NB4 (cell line): Measurements from ENCODE around the gene UBXN1.

Experiments
- POLR2A ChIP-seq: IDR thresholded peaks from 2 replicates; pipeline ENCODE4 v1.6.1; 2011; ENCODE audit warnings: mild to moderate bottlenecking; ENCODE audit not compliant: insufficient read length; ENCODE audit errors: extremely low read depth
- TF ChIP-seq, protein P1 (sequence below): IDR thresholded peaks from one replicate; pipeline ENCODE4 v1.5.1; 2012; ENCODE audit warnings: low read depth, low read length

DNA sequence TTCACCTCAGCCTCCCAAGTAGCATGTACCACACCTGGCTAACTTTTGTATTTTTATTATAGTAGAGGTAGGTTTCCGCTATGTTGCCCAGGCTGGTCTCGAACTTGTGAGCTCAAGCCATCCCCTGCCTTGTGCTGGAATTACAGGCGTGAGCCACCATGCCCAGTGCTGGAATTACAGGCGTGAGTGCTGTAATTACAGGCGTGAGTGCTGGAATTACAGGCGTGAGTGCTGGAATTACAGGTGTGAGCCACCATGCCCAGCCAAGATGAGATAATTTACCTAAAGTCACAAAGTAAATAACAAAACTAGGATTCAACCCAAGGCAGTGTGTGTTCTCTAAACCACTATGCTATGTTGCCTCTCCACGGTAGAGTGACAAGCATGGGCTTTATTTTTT, 3.6 kb upstream of the UBXN1 start:
- TF ChIP-seq, protein P1, sequence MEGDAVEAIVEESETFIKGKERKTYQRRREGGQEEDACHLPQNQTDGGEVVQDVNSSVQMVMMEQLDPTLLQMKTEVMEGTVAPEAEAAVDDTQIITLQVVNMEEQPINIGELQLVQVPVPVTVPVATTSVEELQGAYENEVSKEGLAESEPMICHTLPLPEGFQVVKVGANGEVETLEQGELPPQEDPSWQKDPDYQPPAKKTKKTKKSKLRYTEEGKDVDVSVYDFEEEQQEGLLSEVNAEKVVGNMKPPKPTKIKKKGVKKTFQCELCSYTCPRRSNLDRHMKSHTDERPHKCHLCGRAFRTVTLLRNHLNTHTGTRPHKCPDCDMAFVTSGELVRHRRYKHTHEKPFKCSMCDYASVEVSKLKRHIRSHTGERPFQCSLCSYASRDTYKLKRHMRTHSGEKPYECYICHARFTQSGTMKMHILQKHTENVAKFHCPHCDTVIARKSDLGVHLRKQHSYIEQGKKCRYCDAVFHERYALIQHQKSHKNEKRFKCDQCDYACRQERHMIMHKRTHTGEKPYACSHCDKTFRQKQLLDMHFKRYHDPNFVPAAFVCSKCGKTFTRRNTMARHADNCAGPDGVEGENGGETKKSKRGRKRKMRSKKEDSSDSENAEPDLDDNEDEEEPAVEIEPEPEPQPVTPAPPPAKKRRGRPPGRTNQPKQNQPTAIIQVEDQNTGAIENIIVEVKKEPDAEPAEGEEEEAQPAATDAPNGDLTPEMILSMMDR: no peak
- no peak for TF ChIP-seq POLR2A
